Activated CD8-positive, alpha-beta T cell treated with anti-CD3 and anti-CD28 coated beads for 36 hours (primary cell): ENCODE measurements around the gene TRAPPC12. TPM values are rescaled to one million over a fixed set of nuclear protein-coding genes. Genes with fewer than 3 reads are reported as not detected.

Experiments used
- ATAC-seq: fragments of 200-7000 bp; cut with Tn5 transposase; one replicate; pipeline ENCODE4 v1.10.0; 2021; ENCODE audit warnings: mild to moderate bottlenecking, moderate library complexity
- CTCF ChIA-PET: fragments of 350-600 bp; sonication (Branson Sonifier 250); formaldehyde crosslinking; loops from one replicate; lab custom pipeline; 2021; ENCODE audit warnings: antibody characterized with exemption; lab: Charles Lee
- POLR2A ChIA-PET: fragments of 350-600 bp; sonication (Branson Sonifier 250); formaldehyde crosslinking; loops from one replicate; lab custom pipeline; 2021; ENCODE audit warnings: antibody characterized with exemption; lab: Charles Lee
- DNase-seq: peaks from one replicate; pipeline ENCODE4 v3.0.0-alpha.2; 2020
- H3K27ac Mint-ChIP-seq: one replicate; pipeline ENCODE4 v1.8.0; 2021; ENCODE audit warnings: mild to moderate bottlenecking, mixed read lengths
- H3K27me3 Mint-ChIP-seq: one replicate; pipeline ENCODE4 v1.8.0; 2021; ENCODE audit warnings: mixed read lengths
- H3K36me3 Mint-ChIP-seq: one replicate; pipeline ENCODE4 v1.8.0; 2021; ENCODE audit warnings: low read depth, mixed read lengths
- H3K4me1 Mint-ChIP-seq: one replicate; pipeline ENCODE4 v1.8.0; 2021; ENCODE audit warnings: low read depth, mixed read lengths
- H3K4me3 Mint-ChIP-seq: one replicate; pipeline ENCODE4 v1.8.0; 2021; ENCODE audit warnings: mild to moderate bottlenecking, moderate library complexity, mixed read lengths
- H3K9me3 Mint-ChIP-seq: one replicate; pipeline ENCODE4 v1.8.0; 2021; ENCODE audit warnings: mixed read lengths
- CTCF ChIP-seq: fragments of 200-600 bp; IDR thresholded peaks from one replicate; pipeline ENCODE4 v1.8.0; 2022; ENCODE audit warnings: antibody characterized with exemption, mild to moderate bottlenecking
- intact Hi-C: fragments of 100-400 bp; cut with micrococcal nuclease; formaldehyde crosslinking; loops from one replicate; pipeline ENCODE4 v1.10.0; 2022
- total RNA-seq, 2 experiments: library from RNA; stranded (reverse); gene quantifications; one replicate each; pipeline ENCODE4 v1.2.3, GENCODE V29; 2021

The TRAPPC12 gene
- total RNA-seq, 2 experiments from 2014 or later = 52.9 to 65.3 TPM

- DNase-seq (no peak), ATAC-seq (no peak)
- TF ChIP-seq CTCF = no peak
- Mint-ChIP-seq H3K27ac (no peak overlapping the region), H3K4me1 (no peaks in the 10 kb centered on the region), H3K4me3 (no peak overlapping the region), H3K36me3 (peaks cover 2% of the 10 kb centered on the region), H3K27me3 (no peaks in the 10 kb centered on the region), H3K9me3 (no peaks in the 10 kb centered on the region)
- ChIA-PET POLR2A (no interaction called here), CTCF (interaction anchor here (0.9 kb wide), 1 partner anchor 9 kb away, joined by 4 read pairs; no protein-coding TSS in a partner anchor)
- intact Hi-C loops = no loop called here
Observed at GRCh38 chr2:3470856-3471737, 91.6 kb downstream of the TRAPPC12 start.

- no peak for DNase-seq
- Mint-ChIP-seq H3K4me3 (no peak overlapping the region), H3K9me3 (no peaks in the 10 kb centered on the region), H3K4me1 (no peaks in the 10 kb centered on the region), H3K36me3 (peaks cover 3% of the 10 kb centered on the region), H3K27me3 (no peaks in the 10 kb centered on the region), H3K27ac (no peak overlapping the region)
- ATAC-seq = no peak
- ChIA-PET CTCF (interaction anchor here (3.8 kb wide), 1 partner anchor 11 kb away, joined by 30 read pairs; no protein-coding TSS in a partner anchor), POLR2A (no interaction called here)
- intact Hi-C loops = no loop called here
- no peak for TF ChIP-seq CTCF
Observed at GRCh38 chr2:3472296-3472695, 92.8 kb downstream of the TRAPPC12 start.

- Mint-ChIP-seq H3K4me3 (no peak overlapping the region), H3K27me3 (no peaks in the 10 kb centered on the region), H3K27ac (no peak overlapping the region), H3K9me3 (no peaks in the 10 kb centered on the region), H3K4me1 (no peaks in the 10 kb centered on the region), H3K36me3 (peaks cover 5% of the 10 kb centered on the region)
- no peak for TF ChIP-seq CTCF
- POLR2A ChIA-PET = interaction anchor here (0.8 kb wide), 1 partner anchor 15 kb away, joined by 3 read pairs; no protein-coding TSS in a partner anchor
- DNase-seq = no peak
- intact Hi-C loops = no loop called here
- ATAC-seq = no peak
- CTCF ChIA-PET = interaction anchor here (3.8 kb wide), 1 partner anchor 11 kb away, joined by 30 read pairs; no protein-coding TSS in a partner anchor
Observed at GRCh38 chr2:3472966-3473365, 93.5 kb downstream of the TRAPPC12 start.

GRCh38 chr2:3475771-3476170 lies 96.3 kb downstream of the TRAPPC12 start:
- H3K4me1 Mint-ChIP-seq = peaks cover 2% of the 10 kb centered on the region
- CTCF ChIA-PET = interaction anchor here (1.8 kb wide), 1 partner anchor 53 kb away, joined by 4 read pairs; no protein-coding TSS in a partner anchor
- H3K27me3 Mint-ChIP-seq = no peaks in the 10 kb centered on the region
- DNase-seq (no peak), ATAC-seq (no peak)
- no peaks in the 10 kb centered on the region for H3K9me3 Mint-ChIP-seq
- H3K4me3 Mint-ChIP-seq = no peak overlapping the region
- H3K36me3 Mint-ChIP-seq = peaks cover 9% of the 10 kb centered on the region
- POLR2A ChIA-PET = no interaction called here
- intact Hi-C loops = no loop called here
- no peak for TF ChIP-seq CTCF
- H3K27ac Mint-ChIP-seq = no peak overlapping the region
